Stomach smooth muscle (tissue), 2 donors: ENCODE measurements around the gene TPCN1.
A peak's percentile ranks its signal among the peaks of the same experiment; 100 is the strongest.

Experiments used
- H3K27ac ChIP-seq: one replicate; pipeline ENCODE4 v1.7.0; 2013; ENCODE audit warnings: mild to moderate bottlenecking, low read length, inconsistent platforms
- H3K27me3 ChIP-seq, 2 donors: one replicate each; pipeline ENCODE4 v1.7.0; 2013; ENCODE audit warnings: low read length in 2 of 2; ENCODE audit not compliant: insufficient read depth in 2 of 2, control insufficient read depth in 1 of 2
- H3K36me3 ChIP-seq, 2 donors: one replicate each; pipeline ENCODE4 v1.7.0; 2013; ENCODE audit warnings: low read length in 2 of 2; ENCODE audit not compliant: control insufficient read depth in 2 of 2, insufficient read depth in 2 of 2
- H3K4me1 ChIP-seq: one replicate; pipeline ENCODE4 v1.7.0; 2013; ENCODE audit warnings: low read length; ENCODE audit not compliant: control insufficient read depth, insufficient read depth
- H3K4me3 ChIP-seq, 2 donors: one replicate each; pipeline ENCODE4 v1.7.0; 2013; ENCODE audit warnings: low read length in 2 of 2
- H3K9ac ChIP-seq, 2 donors: one replicate each; pipeline ENCODE4 v1.7.0; 2013; ENCODE audit warnings: low read length in 2 of 2, mild to moderate bottlenecking in 1 of 2
- H3K9me3 ChIP-seq, 2 donors: one replicate each; pipeline ENCODE4 v1.7.0; 2013; ENCODE audit warnings: low read length in 2 of 2; ENCODE audit not compliant: control insufficient read depth in 2 of 2
- donor health status: healthy.
- donor health status: Pancreatic carcinoma.

Gene TPCN1

GRCh38 chr12:113184098-113184899 is 37.0 kb upstream of the TPCN1 start:
- Histone ChIP-seq H3K9ac (peak overlapping the region; percentile 95 to 96), H3K9me3 (no peaks in the 10 kb centered on the region), H3K27ac (peak overlapping the region; percentile 90), H3K27me3 (no peaks in the 10 kb centered on the region), H3K36me3 (peaks cover 16 to 18% of the 10 kb centered on the region in 2 donors), H3K4me3 (peak overlapping the region; percentile 88 to 91), H3K4me1 (peaks cover 27% of the 10 kb centered on the region)

GRCh38 chr12:113184900-113185179 is 36.4 kb upstream of the TPCN1 start:
- peaks cover 11 to 14% of the 10 kb centered on the region in 2 donors for H3K36me3 ChIP-seq
- H3K9me3 ChIP-seq = no peaks in the 10 kb centered on the region
- H3K27me3 ChIP-seq = no peaks in the 10 kb centered on the region
- H3K4me3 ChIP-seq = peak overlapping the region; percentile 88 to 91
- H3K9ac ChIP-seq = peak overlapping the region; percentile 95 to 96
- peaks cover 27% of the 10 kb centered on the region for H3K4me1 ChIP-seq
- peak overlapping the region; percentile 90 for H3K27ac ChIP-seq

- peak within 1 kb of the TSS; percentile 90 for H3K27ac ChIP-seq
- H3K9me3 ChIP-seq = no peaks in the 10 kb centered on the region
- peaks cover 27% of the 10 kb centered on the region for H3K4me1 ChIP-seq
- peaks cover 5 to 9% of the 10 kb centered on the region in 2 donors for H3K36me3 ChIP-seq
- peak within 1 kb of the TSS; percentile 88 to 91 for H3K4me3 ChIP-seq
- no peaks in the 10 kb centered on the region for H3K27me3 ChIP-seq
- peak within 1 kb of the TSS; percentile 95 to 96 for H3K9ac ChIP-seq
Observed at GRCh38 chr12:113185180-113186032, 35.9 kb upstream of the TPCN1 start, which contains the start of the genes DDX54 and RITA1. DDX54 (minus strand) TSS chr12:113185478; CDS start chr12:113185451, 27 bp downstream. RITA1 (plus strand) TSS chr12:113185721; CDS start chr12:113186747, 1,026 bp downstream.

GRCh38 chr12:113186033-113186365 is 35.3 kb upstream of the TPCN1 start:
- Histone ChIP-seq H3K9ac (peak overlapping the region; percentile 95 to 96), H3K27ac (peak overlapping the region; percentile 90), H3K9me3 (no peaks in the 10 kb centered on the region), H3K4me3 (peak overlapping the region; percentile 88 to 91), H3K4me1 (peaks cover 27% of the 10 kb centered on the region), H3K27me3 (no peaks in the 10 kb centered on the region), H3K36me3 (peaks cover 1 to 4% of the 10 kb centered on the region in 2 donors)

- Histone ChIP-seq H3K27ac (no peak overlapping the region), H3K4me1 (peaks cover 27% of the 10 kb centered on the region), H3K4me3 (peak overlapping the region; percentile 88 to 91), H3K9ac (peak overlapping the region in 1 of 2 donors; percentile 96), H3K36me3 (peaks cover 4 to 7% of the 10 kb centered on the region in 2 donors), H3K27me3 (no peaks in the 10 kb centered on the region), H3K9me3 (no peaks in the 10 kb centered on the region)
Observed at GRCh38 chr12:113186666-113187325, 34.5 kb upstream of the TPCN1 start.

GRCh38 chr12:113189361-113189760 is 31.9 kb upstream of the TPCN1 start:
- H3K27ac ChIP-seq = no peak overlapping the region
- H3K9me3 ChIP-seq = no peaks in the 10 kb centered on the region
- no peaks in the 10 kb centered on the region for H3K27me3 ChIP-seq
- H3K36me3 ChIP-seq = peaks cover 4 to 11% of the 10 kb centered on the region in 2 donors
- no peak overlapping the region for H3K9ac ChIP-seq
- peaks cover 24% of the 10 kb centered on the region for H3K4me1 ChIP-seq
- H3K4me3 ChIP-seq = no peak overlapping the region

GRCh38 chr12:113190761-113191160 is 30.5 kb upstream of the TPCN1 start:
- H3K4me1 ChIP-seq = peaks cover 21% of the 10 kb centered on the region
- H3K4me3 ChIP-seq = no peak overlapping the region
- H3K27me3 ChIP-seq = no peaks in the 10 kb centered on the region
- no peaks in the 10 kb centered on the region for H3K9me3 ChIP-seq
- peaks cover 4 to 11% of the 10 kb centered on the region in 2 donors for H3K36me3 ChIP-seq
- H3K27ac ChIP-seq = no peak overlapping the region
- no peak overlapping the region for H3K9ac ChIP-seq

GRCh38 chr12:113191227-113191626 is 30.0 kb upstream of the TPCN1 start:
- peaks cover 16% of the 10 kb centered on the region for H3K4me1 ChIP-seq
- H3K27ac ChIP-seq = no peak overlapping the region
- H3K36me3 ChIP-seq = peaks cover 4 to 11% of the 10 kb centered on the region in 2 donors
- no peaks in the 10 kb centered on the region for H3K9me3 ChIP-seq
- H3K27me3 ChIP-seq = no peaks in the 10 kb centered on the region
- no peak overlapping the region for H3K9ac ChIP-seq
- no peak overlapping the region for H3K4me3 ChIP-seq

- Histone ChIP-seq H3K36me3 (peaks cover 0 to 11% of the 10 kb centered on the region in 2 donors), H3K9ac (no peak overlapping the region), H3K4me1 (peaks cover 5% of the 10 kb centered on the region), H3K4me3 (no peak overlapping the region), H3K27me3 (no peaks in the 10 kb centered on the region), H3K9me3 (no peaks in the 10 kb centered on the region), H3K27ac (no peak overlapping the region)
Observed at GRCh38 chr12:113194971-113195391, 26.3 kb upstream of the TPCN1 start.

- Histone ChIP-seq H3K4me3 (no peak overlapping the region), H3K27ac (no peak overlapping the region), H3K9me3 (no peaks in the 10 kb centered on the region), H3K9ac (no peak overlapping the region), H3K27me3 (no peaks in the 10 kb centered on the region), H3K36me3 (peaks cover 0 to 11% of the 10 kb centered on the region in 2 donors), H3K4me1 (peaks cover 5% of the 10 kb centered on the region)
Observed at GRCh38 chr12:113195598-113195997, 25.7 kb upstream of the TPCN1 start.
